ENCODE data around the gene TRMT2A. TPM values are rescaled to one million over a fixed set of nuclear protein-coding genes. Genes with fewer than 3 reads are reported as not detected.

Gene TRMT2A
- total and polyA plus RNA-seq, 2 of the 8 experiments (the other 6 are each of a cell fraction or from before 2014, with no cell fraction given) = 44.9 to 50.3 TPM

DNA sequence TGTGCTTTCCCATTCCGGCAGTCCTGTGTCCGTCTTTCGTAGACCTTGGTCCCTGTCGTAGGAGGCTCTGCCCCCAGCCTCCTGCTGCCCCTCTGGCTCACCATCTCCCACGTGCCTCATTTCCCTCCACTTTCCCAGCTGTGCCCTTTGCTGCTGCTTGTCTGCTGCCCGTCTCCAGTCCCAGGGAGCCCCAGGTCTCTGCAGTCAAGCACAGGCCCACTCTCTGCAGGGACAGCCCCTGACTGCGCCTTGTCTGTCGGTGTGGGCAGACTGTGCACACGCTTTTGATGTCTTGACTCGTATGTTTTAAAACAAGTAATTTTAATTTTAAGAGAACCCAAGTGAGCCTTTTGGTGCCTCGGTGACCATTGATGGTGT, 24.6 kb downstream of the TRMT2A start:
- no peak overlapping the region for H2BK20ac ChIP-seq (ENCODE audit: low read length)
- H3K36me3 ChIP-seq (ENCODE audit: control insufficient read depth in 2 of 4, insufficient read depth in 4 of 4, low read length in 3 of 4) = peaks cover 63 to 97% (median 86%) of the 10 kb centered on the region in 4 experiments
- no peak overlapping the region for H3K56ac ChIP-seq (replicated peaks; ENCODE audit: insufficient read length, low read depth, low read length)
- H4K20me1 ChIP-seq (replicated peaks in 1 of 2; ENCODE audit: control insufficient read depth in 1 of 2, insufficient read depth in 2 of 2, low read length in 2 of 2) = peaks cover 17 to 37% of the 10 kb centered on the region in 2 experiments
- H3K4me1 ChIP-seq (replicated peaks in 1 of 4; ENCODE audit: control insufficient read depth in 3 of 4, insufficient read depth in 4 of 4, low read length in 3 of 4) = no peaks in the 10 kb centered on the region
- H4K91ac ChIP-seq (replicated peaks; ENCODE audit: insufficient read length, low read length) = no peak overlapping the region
- H3K27me3 ChIP-seq (replicated peaks in 1 of 4; ENCODE audit: control insufficient read depth in 3 of 4, extremely low read depth in 1 of 4, insufficient read depth in 3 of 4, low read length in 3 of 4) = no peaks in the 10 kb centered on the region
- ChIA-PET CTCF (ENCODE audit: partially characterized antibody) (interaction anchor here (0.6 to 2.8 kb wide), 3 partner anchors 14 to 114 kb away, joined by 3 to 16 read pairs (median 7); partner anchors contain the start of gene RANBP1), POLR2A (ENCODE audit: partially characterized antibody) (interaction anchor here (0.8 to 29.4 kb wide), 3 partner anchors 8 to 30 kb away, joined by 3 to 598 read pairs (median 16); partner anchors contain the start of genes RANBP1 and TRMT2A)
- H2BK120ac ChIP-seq (replicated peaks; ENCODE audit: low read depth, low read length) = no peak overlapping the region
- H2BK15ac ChIP-seq (ENCODE audit: low read length) = no peak overlapping the region
- no peak overlapping the region for H2AFZ ChIP-seq (ENCODE audit: low read length)
- no peak overlapping the region for H3K4me3 ChIP-seq (ENCODE audit: extremely low read depth in 1 of 4, insufficient read depth in 2 of 4, low read depth in 3 of 4, low read length in 4 of 4)
- no peak overlapping the region for H3K27ac ChIP-seq (ENCODE audit: low read depth, low read length)
- no peak overlapping the region; the same call in none of the 2 replicates for H4K8ac ChIP-seq (ENCODE audit: extremely low read depth, insufficient read depth, low read length)
- H3K9me3 ChIP-seq (ENCODE audit: insufficient read depth in 2 of 2, low read depth in 1 of 2, low read length in 1 of 2) = no peaks in the 10 kb centered on the region; a peak in 1 of 4 replicates
- FAIRE-seq = no peak
- H3K79me1 ChIP-seq (ENCODE audit: low read depth, low read length) = peaks cover 7% of the 10 kb centered on the region
- no peak overlapping the region for H3K14ac ChIP-seq (ENCODE audit: insufficient read length)
- H3K4ac ChIP-seq (replicated peaks; ENCODE audit: insufficient read length, low read depth, low read length) = no peak overlapping the region
- no peak overlapping the region for H3K23ac ChIP-seq (ENCODE audit: insufficient read length)
- H2BK5ac ChIP-seq (ENCODE audit: low read depth, low read length) = no peak overlapping the region
- H4K5ac ChIP-seq (ENCODE audit: insufficient read length, low read depth, low read length) = no peak overlapping the region
- no peak overlapping the region for H2AK5ac ChIP-seq (ENCODE audit: low read depth, low read length)
- 95% methylated on average over 11 of the region's 11 CpGs; no CpG with 5 or more reads in 1 of the 2 experiments for WGBS, 2 experiments (ENCODE audit: extremely low coverage in 1 of 2, insufficient coverage in 1 of 2, insufficient read length in 1 of 2, insufficient replicate concordance in 2 of 2, low coverage in 1 of 2, low lambda C conversion rate in 2 of 2, missing lambda C conversion rate in 1 of 2)
- H3K18ac ChIP-seq (ENCODE audit: extremely low read depth, low read length) = no peak overlapping the region
- no peak for DNase-seq (ENCODE audit: low read depth in 1 of 2, low spot score in 2 of 2)
- H3K4me2 ChIP-seq (ENCODE audit: insufficient read depth in 1 of 2, low read depth in 2 of 2, low read length in 2 of 2) = no peak overlapping the region
- no peak overlapping the region for H3K9ac ChIP-seq (replicated peaks in 1 of 4; ENCODE audit: extremely low read depth in 1 of 4, low read depth in 3 of 4, low read length in 3 of 4)
- H2BK12ac ChIP-seq (ENCODE audit: low read depth, low read length) = no peak overlapping the region
- H3K23me2 ChIP-seq (ENCODE audit: low read depth, low read length) = no peaks in the 10 kb centered on the region
- peaks cover 0 to 17% of the 10 kb centered on the region in 2 experiments; a peak in 1 of 4 replicates for H3K79me2 ChIP-seq (ENCODE audit: control insufficient read depth in 1 of 2, insufficient read depth in 2 of 2, low read length in 2 of 2)
- TF ChIP-seq POU5F1 (IDR thresholded peaks at IDR 0.05; ENCODE audit: low read depth, low read length) = no peak
- no peak for TF ChIP-seq ZNF274 (IDR thresholded peaks at IDR 0.05; ENCODE audit: borderline replicate concordance, extremely low read depth, low read length)
- no peak for TF ChIP-seq BCL11A (IDR thresholded peaks at IDR 0.05; ENCODE audit: low read depth in 2 of 2, low read length in 2 of 2)
- no peak for TF ChIP-seq HDAC2 (IDR thresholded peaks at IDR 0.05; ENCODE audit: borderline replicate concordance in 1 of 2, low read depth in 2 of 2, low read length in 2 of 2)
- TF ChIP-seq NANOG (IDR thresholded peaks at IDR 0.05; ENCODE audit: insufficient read depth, low read depth, low read length, poor library complexity, severe bottlenecking) = no peak
- TF ChIP-seq POLR2AphosphoS5 (IDR thresholded peaks at IDR 0.05; ENCODE audit: low read depth, low read length) = no peak
- no peak for TF ChIP-seq JUND (IDR thresholded peaks at IDR 0.05; ENCODE audit: low read length)
- TF ChIP-seq TAF7 (optimal IDR thresholded peaks at IDR 0.05; ENCODE audit: borderline replicate concordance, low read depth, low read length) = no peak
- TF ChIP-seq FOSL1 (IDR thresholded peaks at IDR 0.05; ENCODE audit: insufficient read depth, low read depth, low read length) = no peak
- TF ChIP-seq RFX5 (IDR thresholded peaks at IDR 0.05; ENCODE audit: borderline replicate concordance, low read depth, low read length) = no peak
- no peak for TF ChIP-seq EGR1 (IDR thresholded peaks at IDR 0.05; ENCODE audit: borderline replicate concordance, low read depth, low read length)
- no peak for TF ChIP-seq TEAD4 (IDR thresholded peaks at IDR 0.05; ENCODE audit: low read depth, low read length)
- TF ChIP-seq, protein P1, sequence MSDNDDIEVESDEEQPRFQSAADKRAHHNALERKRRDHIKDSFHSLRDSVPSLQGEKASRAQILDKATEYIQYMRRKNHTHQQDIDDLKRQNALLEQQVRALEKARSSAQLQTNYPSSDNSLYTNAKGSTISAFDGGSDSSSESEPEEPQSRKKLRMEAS (IDR thresholded peaks at IDR 0.05) = no peak
- no peak for TF ChIP-seq SUZ12 (IDR thresholded peaks at IDR 0.05; ENCODE audit: low read length)
